ENCODE results near the gene APBA2.

GRCh38 chr15:28996289-28996688 lies 110.5 kb downstream of the APBA2 start:
- TF ChIP-seq HOXA7 (CRISPR knock-in tag; IDR thresholded peaks at IDR 0.05) (no peak), CTCF (IDR thresholded peaks at IDR 0.05) (no peak), TP53 (CRISPR knock-in tag; IDR thresholded peaks at IDR 0.05) (no peak), KDM5A (IDR thresholded peaks at IDR 0.05) (no peak), HDAC2 (IDR thresholded peaks at IDR 0.05) (no peak), CBX8 (IDR thresholded peaks at IDR 0.05) (no peak), TFCP2L1 (CRISPR knock-in tag; IDR thresholded peaks at IDR 0.05) (no peak), PHF8 (IDR thresholded peaks at IDR 0.05; ENCODE audit: borderline replicate concordance, low read depth) (no peak), REST (IDR thresholded peaks at IDR 0.05) (no peak), NFE2L2 (conservative IDR thresholded peaks at IDR 0.05; ENCODE audit: low read length) (no peak), EP300 (IDR thresholded peaks at IDR 0.05) (no peak), RFX5 (IDR thresholded peaks at IDR 0.05) (no peak), USF2 (IDR thresholded peaks at IDR 0.05) (no peak)
